SU-DHL-6 (cell line): Measurements from ENCODE around the gene RIMBP3C.
"Not testable (repeated sequence)": the region's sequence is repeated elsewhere in the genome, so short reads cannot be mapped to it uniquely, and the experiment has no call there.

Source experiments
- EZH2phosphoT487 ChIP-seq: fragments of 200-600 bp; sonication (generic), shearing (Covaris generic); conservative IDR thresholded peaks from 2 replicates; pipeline ENCODE4 v1.6.1; 2018; ENCODE audit warnings: mild to moderate bottlenecking, antibody characterized with exemption, low read length, moderate library complexity, mixed read lengths
- TF ChIP-seq, protein P1 (sequence below): fragments of 200-600 bp; sonication (generic); IDR thresholded peaks from one replicate; pipeline ENCODE4 v1.5.1; 2017; ENCODE audit warnings: antibody characterized with exemption, mild to moderate bottlenecking, low read length, moderate library complexity; ENCODE audit not compliant: insufficient read depth, poor library complexity, severe bottlenecking

DNA sequence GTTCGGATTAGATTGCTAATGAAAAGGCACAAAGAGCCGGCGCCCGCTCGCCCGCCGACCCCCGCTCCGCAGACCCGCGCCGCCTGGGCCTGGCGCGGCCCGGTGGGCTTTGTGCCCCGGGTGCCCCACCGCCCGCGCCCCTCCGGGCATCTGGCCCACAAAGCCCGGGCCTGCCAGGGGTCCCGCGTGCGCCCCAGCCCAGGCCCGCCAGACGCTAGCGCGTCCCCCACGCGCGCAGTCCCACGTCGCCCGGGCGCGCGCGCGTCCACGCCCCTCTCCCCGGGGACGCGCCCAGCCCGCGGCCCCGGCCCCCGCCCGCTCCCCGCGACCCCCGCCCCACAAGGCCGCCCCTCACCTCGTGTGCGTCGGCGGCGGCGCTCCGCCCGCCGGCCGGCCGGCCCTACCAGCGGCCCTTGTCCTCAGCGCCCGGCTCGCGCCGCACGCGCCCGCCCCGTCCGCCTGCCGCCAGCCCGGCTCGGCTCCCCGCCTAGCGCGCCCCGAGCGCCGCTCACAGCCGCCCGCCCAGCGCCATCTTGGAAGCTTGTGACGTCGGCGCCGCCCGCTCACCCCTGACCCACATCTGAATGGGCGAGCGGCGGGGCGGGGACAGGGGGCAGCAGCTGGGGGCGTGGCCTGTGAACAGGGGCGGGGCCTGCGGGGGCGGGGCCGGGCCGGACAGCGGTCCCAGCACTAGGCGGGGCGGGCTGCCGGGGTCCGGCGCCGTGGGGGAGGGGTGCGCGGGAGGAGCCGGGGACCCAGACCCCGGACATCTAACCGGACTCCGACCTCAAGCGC lies 34.1 kb downstream of the RIMBP3C start:
- TF ChIP-seq, protein P1, sequence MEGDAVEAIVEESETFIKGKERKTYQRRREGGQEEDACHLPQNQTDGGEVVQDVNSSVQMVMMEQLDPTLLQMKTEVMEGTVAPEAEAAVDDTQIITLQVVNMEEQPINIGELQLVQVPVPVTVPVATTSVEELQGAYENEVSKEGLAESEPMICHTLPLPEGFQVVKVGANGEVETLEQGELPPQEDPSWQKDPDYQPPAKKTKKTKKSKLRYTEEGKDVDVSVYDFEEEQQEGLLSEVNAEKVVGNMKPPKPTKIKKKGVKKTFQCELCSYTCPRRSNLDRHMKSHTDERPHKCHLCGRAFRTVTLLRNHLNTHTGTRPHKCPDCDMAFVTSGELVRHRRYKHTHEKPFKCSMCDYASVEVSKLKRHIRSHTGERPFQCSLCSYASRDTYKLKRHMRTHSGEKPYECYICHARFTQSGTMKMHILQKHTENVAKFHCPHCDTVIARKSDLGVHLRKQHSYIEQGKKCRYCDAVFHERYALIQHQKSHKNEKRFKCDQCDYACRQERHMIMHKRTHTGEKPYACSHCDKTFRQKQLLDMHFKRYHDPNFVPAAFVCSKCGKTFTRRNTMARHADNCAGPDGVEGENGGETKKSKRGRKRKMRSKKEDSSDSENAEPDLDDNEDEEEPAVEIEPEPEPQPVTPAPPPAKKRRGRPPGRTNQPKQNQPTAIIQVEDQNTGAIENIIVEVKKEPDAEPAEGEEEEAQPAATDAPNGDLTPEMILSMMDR = not testable (repeated sequence)
- not testable (repeated sequence) for TF ChIP-seq EZH2phosphoT487
